ENCODE results near the gene RAVER2. TPM values are rescaled to one million over a fixed set of nuclear protein-coding genes. Genes with fewer than 3 reads are reported as not detected.

RAVER2 gene
- total RNA-seq, 4 donors from 2014 or later = 46.8 to 94.5 (median 71.0) TPM

DNA sequence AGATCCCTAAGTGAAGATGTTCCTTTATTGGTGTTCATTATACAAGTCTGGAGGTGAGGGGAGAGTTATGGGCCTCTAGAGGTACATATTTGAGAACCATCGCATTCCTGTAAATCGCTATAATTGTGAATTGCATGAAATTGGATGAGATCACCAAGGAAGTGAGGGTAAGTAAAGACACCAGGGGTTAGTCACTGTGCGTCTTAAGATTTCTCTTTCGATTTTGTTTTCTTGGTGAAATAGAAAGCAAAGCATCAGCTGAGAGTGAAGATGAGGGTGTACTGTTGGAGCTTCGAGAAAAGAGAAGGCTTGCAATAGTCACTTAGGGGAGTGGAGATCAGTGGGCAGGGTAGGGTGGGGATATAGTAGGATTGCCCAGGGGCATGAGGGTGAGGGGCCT is 82.1 kb downstream of the RAVER2 start:
- intact Hi-C loops (cut with DNase I; ENCODE audit: low total_unique reads) (no loop called here), in situ Hi-C loops (cut with MboI; ENCODE audit: low pct_ligation_motif_present in 1 of 4, low pct_unique_long_range_greater_than_20kb in 1 of 4, low sequenced_read_pairs in 3 of 4) (loop anchor here in 3 of 4 donors (10.0 to 25.0 kb wide), 4 partner anchors 132 to 565 kb away; no protein-coding TSS in a partner anchor)
- Histone ChIP-seq H3K4me1 (peaks cover 0 to 14% (median 2%) of the 10 kb centered on the region in 4 donors), H3K9me3 (no peaks in the 10 kb centered on the region), H3K27ac (no peak overlapping the region), H3K27me3 (no peaks in the 10 kb centered on the region), H3K36me3 (no peaks in the 10 kb centered on the region), H3K4me3 (no peak overlapping the region)
- DNase-seq = no peak
- TF ChIP-seq, protein P1, sequence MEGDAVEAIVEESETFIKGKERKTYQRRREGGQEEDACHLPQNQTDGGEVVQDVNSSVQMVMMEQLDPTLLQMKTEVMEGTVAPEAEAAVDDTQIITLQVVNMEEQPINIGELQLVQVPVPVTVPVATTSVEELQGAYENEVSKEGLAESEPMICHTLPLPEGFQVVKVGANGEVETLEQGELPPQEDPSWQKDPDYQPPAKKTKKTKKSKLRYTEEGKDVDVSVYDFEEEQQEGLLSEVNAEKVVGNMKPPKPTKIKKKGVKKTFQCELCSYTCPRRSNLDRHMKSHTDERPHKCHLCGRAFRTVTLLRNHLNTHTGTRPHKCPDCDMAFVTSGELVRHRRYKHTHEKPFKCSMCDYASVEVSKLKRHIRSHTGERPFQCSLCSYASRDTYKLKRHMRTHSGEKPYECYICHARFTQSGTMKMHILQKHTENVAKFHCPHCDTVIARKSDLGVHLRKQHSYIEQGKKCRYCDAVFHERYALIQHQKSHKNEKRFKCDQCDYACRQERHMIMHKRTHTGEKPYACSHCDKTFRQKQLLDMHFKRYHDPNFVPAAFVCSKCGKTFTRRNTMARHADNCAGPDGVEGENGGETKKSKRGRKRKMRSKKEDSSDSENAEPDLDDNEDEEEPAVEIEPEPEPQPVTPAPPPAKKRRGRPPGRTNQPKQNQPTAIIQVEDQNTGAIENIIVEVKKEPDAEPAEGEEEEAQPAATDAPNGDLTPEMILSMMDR (IDR thresholded peaks at IDR 0.05) = no peak
- no peak for TF ChIP-seq EP300 (IDR thresholded peaks at IDR 0.05; ENCODE audit: low read depth)
- no peak for TF ChIP-seq POLR2A (IDR thresholded peaks at IDR 0.05)
- no peak for TF ChIP-seq POLR2AphosphoS5 (IDR thresholded peaks at IDR 0.05)
- WGBS, 2 donors (ENCODE audit: low coverage in 1 of 2) = 54 to 74% methylated on average over 5 of the region's 5 CpGs

DNA sequence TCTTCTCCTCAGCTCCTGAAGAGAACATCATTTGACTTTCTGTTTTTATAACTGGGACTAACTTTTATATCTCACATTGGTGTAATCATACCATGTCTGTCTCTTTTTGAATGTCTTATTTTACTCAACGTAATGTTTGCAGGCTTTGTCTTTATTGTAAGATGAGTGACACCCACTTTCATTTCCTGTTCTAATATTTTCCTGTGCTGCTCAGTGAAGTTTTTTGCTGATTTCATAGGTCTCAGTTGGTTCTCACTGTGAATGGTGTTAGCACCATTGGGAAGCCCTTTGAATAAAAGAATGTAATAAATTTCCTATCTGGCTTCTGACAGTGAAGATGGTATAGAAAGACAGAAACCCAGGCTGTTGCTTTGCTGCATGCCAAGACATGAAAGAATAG is 84.0 kb downstream of the RAVER2 start:
- in situ Hi-C loops (cut with MboI; ENCODE audit: low pct_ligation_motif_present in 1 of 4, low pct_unique_long_range_greater_than_20kb in 1 of 4, low sequenced_read_pairs in 3 of 4) (loop anchor here in 3 of 4 donors (10.0 to 25.0 kb wide), 4 partner anchors 134 to 567 kb away; no protein-coding TSS in a partner anchor), intact Hi-C loops (cut with DNase I; ENCODE audit: low total_unique reads) (no loop called here)

DNA sequence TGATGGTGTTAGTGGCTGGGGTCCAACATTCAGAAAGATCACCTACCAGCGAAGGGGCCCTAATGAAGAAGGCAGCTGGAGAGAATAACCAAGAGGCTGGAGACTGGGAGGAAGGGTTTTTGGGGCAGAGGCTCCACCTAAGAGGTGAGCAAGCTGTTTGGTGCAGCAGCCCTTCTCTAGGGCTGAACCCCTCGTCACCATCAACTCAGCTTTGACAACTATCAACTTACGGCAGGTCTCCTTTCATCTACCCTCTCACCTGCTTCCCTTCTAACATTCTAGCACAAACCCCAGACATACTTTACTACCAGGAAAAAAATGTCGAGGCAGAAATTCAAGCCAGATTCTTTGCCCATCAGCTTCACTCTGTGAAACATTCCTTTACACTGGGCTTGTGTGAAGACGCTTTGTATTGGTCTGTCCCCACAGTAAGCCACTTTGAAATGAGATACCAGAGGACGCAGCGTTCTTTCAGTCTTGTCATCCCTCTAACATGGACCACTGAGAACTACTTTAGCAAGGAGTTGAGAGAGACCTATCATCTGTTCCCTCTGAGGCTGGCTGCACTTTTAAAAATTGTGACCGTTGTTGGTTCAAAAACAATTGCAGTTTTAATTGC is 84.6 kb downstream of the RAVER2 start:
- Histone ChIP-seq H3K9me3 (no peaks in the 10 kb centered on the region), H3K4me3 (no peak overlapping the region), H3K27ac (no peak overlapping the region), H3K36me3 (peaks cover 0 to 22% (median 8%) of the 10 kb centered on the region in 4 donors), H3K27me3 (no peaks in the 10 kb centered on the region), H3K4me1 (peaks cover 0 to 6% (median under 1%) of the 10 kb centered on the region in 4 donors)
- in situ Hi-C loops (cut with MboI; ENCODE audit: low pct_ligation_motif_present in 1 of 4, low pct_unique_long_range_greater_than_20kb in 1 of 4, low sequenced_read_pairs in 3 of 4) = loop anchor here in 3 of 4 donors (10.0 to 25.0 kb wide), 4 partner anchors 135 to 567 kb away; no protein-coding TSS in a partner anchor
- TF ChIP-seq, protein P1 (IDR thresholded peaks at IDR 0.05) = no peak
- TF ChIP-seq POLR2A (IDR thresholded peaks at IDR 0.05) (no peak), EP300 (IDR thresholded peaks at IDR 0.05; ENCODE audit: low read depth) (no peak), POLR2AphosphoS5 (IDR thresholded peaks at IDR 0.05) (no peak)
- WGBS, 2 donors (ENCODE audit: low coverage in 1 of 2) = 83 to 92% methylated on average over 6 to 8 of the region's 8 CpGs
- intact Hi-C loops (cut with DNase I; ENCODE audit: low total_unique reads) = no loop called here
- no peak for DNase-seq

More for the DNA sequence above, 84.0 kb downstream of the RAVER2 start:
- Histone ChIP-seq H3K27ac (no peak overlapping the region), H3K36me3 (peaks cover 0 to 16% (median 5%) of the 10 kb centered on the region in 4 donors), H3K27me3 (no peaks in the 10 kb centered on the region), H3K4me1 (peaks cover 0 to 13% (median 2%) of the 10 kb centered on the region in 4 donors), H3K9me3 (no peaks in the 10 kb centered on the region), H3K4me3 (no peak overlapping the region)
- DNase-seq = no peak
- TF ChIP-seq POLR2AphosphoS5 (IDR thresholded peaks at IDR 0.05) (no peak), POLR2A (IDR thresholded peaks at IDR 0.05) (no peak), EP300 (IDR thresholded peaks at IDR 0.05; ENCODE audit: low read depth) (no peak)
- TF ChIP-seq, protein P1 (IDR thresholded peaks at IDR 0.05) = no peak
- 50 to 57% methylated on average over 1 of the region's 1 CpG for WGBS, 2 donors (ENCODE audit: low coverage in 1 of 2)

DNA sequence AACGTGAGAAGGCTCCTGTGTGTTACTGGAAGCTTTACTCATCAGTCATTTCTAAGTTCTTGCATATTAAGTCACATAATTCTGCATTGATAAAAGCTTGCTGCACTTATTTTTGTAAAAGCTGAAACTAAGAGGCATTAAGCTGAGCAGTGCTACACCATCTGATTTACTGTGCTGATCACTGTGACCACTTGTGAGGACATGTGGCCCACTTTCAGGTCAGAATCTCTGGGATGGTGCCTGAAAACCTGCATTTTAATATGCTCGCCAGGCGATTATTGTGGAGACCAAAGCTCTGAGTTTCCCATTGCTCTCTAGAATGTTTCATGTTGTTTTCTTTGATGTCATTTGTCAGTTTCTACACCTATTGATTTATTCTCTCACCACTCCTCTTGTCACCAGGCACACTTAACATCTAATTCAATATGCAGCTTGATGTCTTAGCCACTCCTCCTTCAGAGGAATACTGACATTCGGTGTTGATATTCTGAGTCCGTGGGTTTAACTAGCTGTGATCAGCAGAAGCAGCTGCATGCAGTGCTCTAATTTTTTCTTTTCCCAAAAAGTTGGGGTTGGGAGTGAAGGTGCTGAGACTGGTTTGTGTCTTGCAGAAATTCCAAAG is 85.3 kb downstream of the RAVER2 start:
- TF ChIP-seq POLR2A (IDR thresholded peaks at IDR 0.05) = no peak
- no peak for TF ChIP-seq POLR2AphosphoS5 (IDR thresholded peaks at IDR 0.05)
- TF ChIP-seq EP300 (IDR thresholded peaks at IDR 0.05; ENCODE audit: low read depth) = no peak
- TF ChIP-seq, protein P1 (IDR thresholded peaks at IDR 0.05) = no peak
- intact Hi-C loops (cut with DNase I; ENCODE audit: low total_unique reads) = no loop called here
- 80% methylated on average over 5 of the region's 5 CpGs for WGBS, 2 donors (ENCODE audit: low coverage in 1 of 2)
- H3K27ac ChIP-seq = no peak overlapping the region
- DNase-seq = no peak
- no peaks in the 10 kb centered on the region for H3K9me3 ChIP-seq
- H3K36me3 ChIP-seq = peaks cover 0 to 27% (median 11%) of the 10 kb centered on the region in 4 donors
- no peaks in the 10 kb centered on the region for H3K27me3 ChIP-seq
- in situ Hi-C loops (cut with MboI; ENCODE audit: low pct_ligation_motif_present in 1 of 4, low pct_unique_long_range_greater_than_20kb in 1 of 4, low sequenced_read_pairs in 3 of 4) = loop anchor here in 1 of 4 donors (25.0 kb wide), 1 partner anchor 568 kb away; no protein-coding TSS in a partner anchor
- H3K4me1 ChIP-seq = peaks cover 0 to 6% (median 0%) of the 10 kb centered on the region in 4 donors
- no peak overlapping the region for H3K4me3 ChIP-seq
